Activated naive CD8-positive, alpha-beta T cell treated with anti-CD3 and anti-CD28 coated beads for 36 hours (primary cell): ENCODE data around the gene DHX9. TPM values are rescaled to one million over a fixed set of nuclear protein-coding genes. Genes with fewer than 3 reads are reported as not detected.

Experiments used
- DNase-seq: peaks from one replicate; pipeline ENCODE4 v3.0.0; 2021
- H3K27ac Mint-ChIP-seq: one replicate; pipeline ENCODE4 v1.8.0; 2022; ENCODE audit warnings: mild to moderate bottlenecking, moderate library complexity, mixed read lengths
- H3K27me3 Mint-ChIP-seq: one replicate; pipeline ENCODE4 v1.8.0; 2022; ENCODE audit warnings: mild to moderate bottlenecking, mixed read lengths
- H3K36me3 Mint-ChIP-seq: one replicate; pipeline ENCODE4 v1.8.0; 2021; ENCODE audit warnings: mild to moderate bottlenecking, mixed read lengths
- H3K4me1 Mint-ChIP-seq: one replicate; pipeline ENCODE4 v1.8.0; 2021; ENCODE audit warnings: mixed read lengths
- H3K4me3 Mint-ChIP-seq: one replicate; pipeline ENCODE4 v1.8.0; 2022; ENCODE audit warnings: mild to moderate bottlenecking, moderate library complexity, mixed read lengths
- H3K9me3 Mint-ChIP-seq: one replicate; pipeline ENCODE4 v1.8.0; 2022; ENCODE audit warnings: mixed read lengths
- total RNA-seq, 2 experiments: library from RNA; stranded (reverse); gene quantifications; one replicate each; pipeline ENCODE4 v1.2.3, GENCODE V29; 2021

DHX9 gene
- 100 to 1,000 TPM; 310 to 318 TPM for total RNA-seq

- Mint-ChIP-seq H3K36me3 (peaks cover 40% of the 10 kb centered on the region), H3K27me3 (no peaks in the 10 kb centered on the region), H3K4me3 (peak within 1 kb of the TSS; percentile 92), H3K27ac (peak within 1 kb of the TSS; percentile 94), H3K9me3 (no peaks in the 10 kb centered on the region), H3K4me1 (peaks cover 36% of the 10 kb centered on the region)
- DNase-seq, result peak; percentile 95
These were observed at the start of gene DHX9 for GRCh38 chr1:182839209-182840066. DHX9 (plus strand) TSS chr1:182839347; CDS start chr1:182842567, 3,220 bp downstream.

- peaks cover 19% of the 10 kb centered on the region for H3K27me3 Mint-ChIP-seq
- H3K9me3 Mint-ChIP-seq, result no peaks in the 10 kb centered on the region
- no peak overlapping the region for H3K4me3 Mint-ChIP-seq
- H3K27ac Mint-ChIP-seq, result no peak overlapping the region
- peaks cover 12% of the 10 kb centered on the region for H3K36me3 Mint-ChIP-seq
- peaks cover 17% of the 10 kb centered on the region for H3K4me1 Mint-ChIP-seq
- DNase-seq, result no peak
These were observed 47.6 kb upstream of the DHX9 start for GRCh38 chr1:182791281-182792179.

- H3K27me3 Mint-ChIP-seq, result peaks cover 5% of the 10 kb centered on the region
- H3K36me3 Mint-ChIP-seq, result peaks cover 18% of the 10 kb centered on the region
- H3K4me3 Mint-ChIP-seq, result no peak overlapping the region
These were observed 45.1 kb upstream of the DHX9 start for GRCh38 chr1:182794091-182794490.

GRCh38 chr1:182794676-182795201 lies 44.4 kb upstream of the DHX9 start:
- no peak overlapping the region for H3K4me3 Mint-ChIP-seq
- DNase-seq, result no peak
- peaks cover 9% of the 10 kb centered on the region for H3K4me1 Mint-ChIP-seq
- peaks cover 5% of the 10 kb centered on the region for H3K27me3 Mint-ChIP-seq
- H3K36me3 Mint-ChIP-seq, result peaks cover 18% of the 10 kb centered on the region
- H3K27ac Mint-ChIP-seq, result no peak overlapping the region
- H3K9me3 Mint-ChIP-seq, result no peaks in the 10 kb centered on the region

More at GRCh38 chr1:182794091-182794490, 45.1 kb upstream of the DHX9 start:
- Mint-ChIP-seq H3K9me3 (no peaks in the 10 kb centered on the region), H3K27ac (no peak overlapping the region), H3K4me1 (peaks cover 11% of the 10 kb centered on the region)
- DNase-seq, result no peak

- Mint-ChIP-seq H3K27me3 (peaks cover 4% of the 10 kb centered on the region), H3K36me3 (peaks cover 18% of the 10 kb centered on the region), H3K4me3 (no peak overlapping the region), H3K9me3 (no peaks in the 10 kb centered on the region), H3K27ac (no peak overlapping the region), H3K4me1 (peaks cover 8% of the 10 kb centered on the region)
- DNase-seq, result no peak
These were observed 43.5 kb upstream of the DHX9 start for GRCh38 chr1:182795563-182796228.

GRCh38 chr1:182802006-182802803 lies 36.9 kb upstream of the DHX9 start:
- Mint-ChIP-seq H3K4me1 (no peaks in the 10 kb centered on the region), H3K27me3 (no peaks in the 10 kb centered on the region), H3K36me3 (peaks cover 6% of the 10 kb centered on the region), H3K9me3 (no peaks in the 10 kb centered on the region), H3K4me3 (no peak overlapping the region), H3K27ac (no peak overlapping the region)
- no peak for DNase-seq

- Mint-ChIP-seq H3K27me3 (no peaks in the 10 kb centered on the region), H3K4me3 (no peak overlapping the region), H3K9me3 (no peaks in the 10 kb centered on the region), H3K27ac (no peak overlapping the region), H3K4me1 (no peaks in the 10 kb centered on the region), H3K36me3 (peaks cover 4% of the 10 kb centered on the region)
- DNase-seq, result no peak
These were observed 35.3 kb upstream of the DHX9 start for GRCh38 chr1:182803846-182804245.

GRCh38 chr1:182806015-182806678 lies 33.0 kb upstream of the DHX9 start:
- no peaks in the 10 kb centered on the region for H3K4me1 Mint-ChIP-seq
- peaks cover 4% of the 10 kb centered on the region for H3K36me3 Mint-ChIP-seq
- H3K9me3 Mint-ChIP-seq, result no peaks in the 10 kb centered on the region
- no peak for DNase-seq
- H3K4me3 Mint-ChIP-seq, result no peak overlapping the region
- no peak overlapping the region for H3K27ac Mint-ChIP-seq
- no peaks in the 10 kb centered on the region for H3K27me3 Mint-ChIP-seq

- H3K27me3 Mint-ChIP-seq, result no peaks in the 10 kb centered on the region
- H3K36me3 Mint-ChIP-seq, result peaks cover 4% of the 10 kb centered on the region
- no peak overlapping the region for H3K27ac Mint-ChIP-seq
- no peak for DNase-seq
- no peak overlapping the region for H3K4me3 Mint-ChIP-seq
- no peaks in the 10 kb centered on the region for H3K4me1 Mint-ChIP-seq
- no peaks in the 10 kb centered on the region for H3K9me3 Mint-ChIP-seq
These were observed 31.2 kb upstream of the DHX9 start for GRCh38 chr1:182807907-182808306.

GRCh38 chr1:182809414-182809957 lies 29.7 kb upstream of the DHX9 start:
- no peak for DNase-seq
- Mint-ChIP-seq H3K4me3 (no peak overlapping the region), H3K36me3 (peaks cover 4% of the 10 kb centered on the region), H3K9me3 (no peaks in the 10 kb centered on the region), H3K27me3 (no peaks in the 10 kb centered on the region), H3K4me1 (no peaks in the 10 kb centered on the region), H3K27ac (no peak overlapping the region)

GRCh38 chr1:182811975-182812722 lies 27.0 kb upstream of the DHX9 start:
- no peaks in the 10 kb centered on the region for H3K4me1 Mint-ChIP-seq
- no peak overlapping the region for H3K4me3 Mint-ChIP-seq
- DNase-seq, result no peak
- H3K36me3 Mint-ChIP-seq, result peaks cover 3% of the 10 kb centered on the region
- H3K9me3 Mint-ChIP-seq, result no peaks in the 10 kb centered on the region
- no peaks in the 10 kb centered on the region for H3K27me3 Mint-ChIP-seq
- H3K27ac Mint-ChIP-seq, result no peak overlapping the region

- peaks cover 6% of the 10 kb centered on the region for H3K4me1 Mint-ChIP-seq
- H3K27ac Mint-ChIP-seq, result no peak overlapping the region
- H3K27me3 Mint-ChIP-seq, result no peaks in the 10 kb centered on the region
- DNase-seq, result no peak
- peaks cover 20% of the 10 kb centered on the region for H3K36me3 Mint-ChIP-seq
- no peaks in the 10 kb centered on the region for H3K9me3 Mint-ChIP-seq
- H3K4me3 Mint-ChIP-seq, result no peak overlapping the region
These were observed 22.3 kb upstream of the DHX9 start for GRCh38 chr1:182816863-182817262.

- H3K4me3 Mint-ChIP-seq, result no peak overlapping the region
- H3K27me3 Mint-ChIP-seq, result no peaks in the 10 kb centered on the region
- peaks cover 6% of the 10 kb centered on the region for H3K4me1 Mint-ChIP-seq
- peaks cover 20% of the 10 kb centered on the region for H3K36me3 Mint-ChIP-seq
- H3K9me3 Mint-ChIP-seq, result no peaks in the 10 kb centered on the region
- no peak for DNase-seq
- no peak overlapping the region for H3K27ac Mint-ChIP-seq
These were observed 21.3 kb upstream of the DHX9 start for GRCh38 chr1:182817802-182818201.
